Adipocyte (in vitro differentiated cells): ENCODE measurements around the gene CPED1.

Source experiments
- DNase-seq: peaks from one replicate; pipeline ENCODE4 v3.0.0-alpha.2; 2015; ENCODE audit warnings: low read depth
- H3K27me3 ChIP-seq: replicated peaks from 2 replicates; pipeline ENCODE4 v1.7.0; 2013; ENCODE audit warnings: mild to moderate bottlenecking, low read length, moderate library complexity; ENCODE audit not compliant: control insufficient read depth, insufficient read depth
- H3K36me3 ChIP-seq: 2 replicates; pipeline ENCODE4 v1.7.0; 2013; ENCODE audit warnings: low read length, mild to moderate bottlenecking, moderate library complexity; ENCODE audit not compliant: control insufficient read depth, insufficient read depth, severe bottlenecking
- H3K4me1 ChIP-seq: 2 replicates; pipeline ENCODE4 v1.7.0; 2013; ENCODE audit warnings: mild to moderate bottlenecking, low read length, moderate library complexity; ENCODE audit not compliant: control insufficient read depth, insufficient read depth
- H3K4me3 ChIP-seq: 2 replicates; pipeline ENCODE4 v1.7.0; 2013; ENCODE audit warnings: mild to moderate bottlenecking, low read length, moderate library complexity
- H3K9ac ChIP-seq: 2 replicates; pipeline ENCODE4 v1.7.0; 2013; ENCODE audit warnings: mild to moderate bottlenecking, low read length, moderate library complexity
- H3K9me3 ChIP-seq: 2 replicates; pipeline ENCODE4 v1.7.0; 2013; ENCODE audit warnings: mild to moderate bottlenecking, low read length, moderate library complexity; ENCODE audit not compliant: control insufficient read depth

Gene CPED1

GRCh38 chr7:121011401-121011800 is 22.9 kb downstream of the CPED1 start:
- Histone ChIP-seq H3K9ac (no peak overlapping the region), H3K4me3 (no peak overlapping the region), H3K4me1 (peaks cover 17% of the 10 kb centered on the region), H3K27me3 (no peaks in the 10 kb centered on the region), H3K9me3 (no peaks in the 10 kb centered on the region), H3K36me3 (peaks cover 3% of the 10 kb centered on the region)
- peak; percentile 46 for DNase-seq

GRCh38 chr7:121012170-121012874 is 23.8 kb downstream of the CPED1 start:
- Histone ChIP-seq H3K9ac (no peak overlapping the region), H3K9me3 (no peaks in the 10 kb centered on the region), H3K4me3 (no peak overlapping the region), H3K4me1 (peaks cover 17% of the 10 kb centered on the region), H3K36me3 (peaks cover 7% of the 10 kb centered on the region), H3K27me3 (no peaks in the 10 kb centered on the region)
- DNase-seq = no peak

GRCh38 chr7:121012919-121013318 is 24.4 kb downstream of the CPED1 start:
- H3K9ac ChIP-seq = no peak overlapping the region
- no peaks in the 10 kb centered on the region for H3K9me3 ChIP-seq
- H3K4me1 ChIP-seq = peaks cover 22% of the 10 kb centered on the region
- peaks cover 7% of the 10 kb centered on the region for H3K36me3 ChIP-seq
- no peak overlapping the region for H3K4me3 ChIP-seq
- H3K27me3 ChIP-seq = no peaks in the 10 kb centered on the region
- no peak for DNase-seq

- DNase-seq = no peak
- Histone ChIP-seq H3K4me1 (peaks cover 42% of the 10 kb centered on the region), H3K9me3 (no peaks in the 10 kb centered on the region), H3K36me3 (peaks cover 7% of the 10 kb centered on the region), H3K4me3 (no peak overlapping the region), H3K9ac (no peak overlapping the region), H3K27me3 (no peaks in the 10 kb centered on the region)
These were observed 27.0 kb downstream of the CPED1 start for GRCh38 chr7:121015560-121015959.

- H3K36me3 ChIP-seq = peaks cover 7% of the 10 kb centered on the region
- H3K9ac ChIP-seq = no peak overlapping the region
These were observed 28.5 kb downstream of the CPED1 start for GRCh38 chr7:121016966-121017365.

GRCh38 chr7:121017586-121017985 is 29.1 kb downstream of the CPED1 start:
- no peak overlapping the region for H3K4me3 ChIP-seq
- H3K9ac ChIP-seq = no peak overlapping the region
- peaks cover 7% of the 10 kb centered on the region for H3K36me3 ChIP-seq

More at GRCh38 chr7:121016966-121017365, 28.5 kb downstream of the CPED1 start:
- Histone ChIP-seq H3K9me3 (no peaks in the 10 kb centered on the region), H3K27me3 (no peaks in the 10 kb centered on the region), H3K4me3 (no peak overlapping the region), H3K4me1 (peaks cover 50% of the 10 kb centered on the region)
- DNase-seq = peak; percentile 80

GRCh38 chr7:121019018-121019417 is 30.5 kb downstream of the CPED1 start:
- no peaks in the 10 kb centered on the region for H3K27me3 ChIP-seq
- H3K36me3 ChIP-seq = peaks cover 7% of the 10 kb centered on the region
- H3K9me3 ChIP-seq = no peaks in the 10 kb centered on the region
- DNase-seq = peak; percentile 39
- H3K9ac ChIP-seq = no peak overlapping the region
- peak overlapping the region; percentile 24 for H3K4me3 ChIP-seq
- peaks cover 50% of the 10 kb centered on the region for H3K4me1 ChIP-seq

More at GRCh38 chr7:121017586-121017985, 29.1 kb downstream of the CPED1 start:
- peak; percentile 27 for DNase-seq
- Histone ChIP-seq H3K9me3 (no peaks in the 10 kb centered on the region), H3K4me1 (peaks cover 46% of the 10 kb centered on the region), H3K27me3 (no peaks in the 10 kb centered on the region)

- peak; percentile 84 for DNase-seq
- H3K27me3 ChIP-seq = no peaks in the 10 kb centered on the region
- no peaks in the 10 kb centered on the region for H3K9me3 ChIP-seq
- H3K9ac ChIP-seq = peak overlapping the region; percentile 6
- peaks cover 58% of the 10 kb centered on the region for H3K4me1 ChIP-seq
- H3K36me3 ChIP-seq = peaks cover 7% of the 10 kb centered on the region
- no peak overlapping the region for H3K4me3 ChIP-seq
These were observed 31.9 kb downstream of the CPED1 start for GRCh38 chr7:121020249-121020988.

GRCh38 chr7:121020989-121021969 is 32.8 kb downstream of the CPED1 start:
- peak; percentile 19 for DNase-seq
- Histone ChIP-seq H3K4me1 (peaks cover 58% of the 10 kb centered on the region), H3K27me3 (no peaks in the 10 kb centered on the region), H3K4me3 (no peak overlapping the region), H3K36me3 (peaks cover 5% of the 10 kb centered on the region), H3K9ac (peak overlapping the region; percentile 6), H3K9me3 (no peaks in the 10 kb centered on the region)

- Histone ChIP-seq H3K4me3 (no peak overlapping the region), H3K4me1 (peaks cover 48% of the 10 kb centered on the region), H3K9me3 (no peaks in the 10 kb centered on the region), H3K27me3 (no peaks in the 10 kb centered on the region), H3K36me3 (no peaks in the 10 kb centered on the region), H3K9ac (no peak overlapping the region)
- no peak for DNase-seq
These were observed 34.7 kb downstream of the CPED1 start for GRCh38 chr7:121023194-121023593.
